Tibial nerve (tissue), 4 donors: ENCODE data around the gene NPPA.

Source experiments
- CTCF ChIP-seq, 5 experiments: fragments of 200-600 bp in 3 of 5; fragments of 450-650 bp in 2 of 5; sonication (generic) in 3 of 5; IDR thresholded peaks; one replicate each; pipeline ENCODE4 v1.5.1; 2016 to 2019; ENCODE audit warnings: antibody characterized with exemption in 5 of 5, mild to moderate bottlenecking in 3 of 5, moderate library complexity in 2 of 5
- EP300 ChIP-seq, 2 donors: sonication (generic); formaldehyde crosslinking; IDR thresholded peaks; one replicate each; pipeline ENCODE4 v1.6.1; 2017; ENCODE audit warnings: antibody characterized with exemption in 2 of 2, mild to moderate bottlenecking in 1 of 2

GRCh38 chr1:11831945-11832725 is 15.4 kb downstream of the NPPA start:
- no peak for TF ChIP-seq EP300 (IDR thresholded peaks at IDR 0.05)
- no peak for TF ChIP-seq CTCF (IDR thresholded peaks at IDR 0.05)
